Sigmoid colon (tissue), 7 donors: Measurements from ENCODE around the gene ATP2B3. TPM values are rescaled to one million over a fixed set of nuclear protein-coding genes. Genes with fewer than 3 reads are reported as not detected.

Experiments
- DNase-seq: peaks from one replicate; pipeline ENCODE4 v3.0.0-alpha.2; 2019
- H3K27ac ChIP-seq, 4 donors: fragments of 200-600 bp; sonication (generic); one replicate each; pipeline ENCODE4 v1.5.1; 2016 to 2019; ENCODE audit warnings: mild to moderate bottlenecking in 1 of 4
- H3K27me3 ChIP-seq, 3 donors: fragments of 200-600 bp; sonication (generic); one replicate each; pipeline ENCODE4 v1.5.1; 2019; ENCODE audit warnings: mild to moderate bottlenecking in 1 of 3
- H3K36me3 ChIP-seq, 4 donors: fragments of 200-600 bp; sonication (generic); one replicate each; pipeline ENCODE4 v1.5.1; 2016 to 2019
- H3K4me1 ChIP-seq, 4 donors: fragments of 200-600 bp; sonication (generic); one replicate each; pipeline ENCODE4 v1.5.1; 2017 to 2019
- H3K4me3 ChIP-seq, 4 donors: fragments of 200-600 bp; sonication (generic); one replicate each; pipeline ENCODE4 v1.5.1; 2017 to 2019; ENCODE audit warnings: mild to moderate bottlenecking in 2 of 4, moderate library complexity in 1 of 4
- H3K9me3 ChIP-seq, 4 donors: fragments of 200-600 bp in 3 of 4; sonication (generic) in 3 of 4; one replicate each; pipeline versions ENCODE4 v1.5.1 to v1.6.1; 2013 to 2019
- CTCF ChIP-seq, 4 experiments: fragments of 450-650 bp in 3 of 4; fragments of 200-600 bp in 1 of 4; IDR thresholded peaks; one replicate each; pipeline ENCODE4 v1.5.1; 2016 to 2019; ENCODE audit warnings: antibody characterized with exemption in 4 of 4, mild to moderate bottlenecking in 3 of 4, moderate library complexity in 2 of 4
- EP300 ChIP-seq, 4 donors: sonication (generic); formaldehyde crosslinking; IDR thresholded peaks; one replicate each; pipeline ENCODE4 v1.6.1; 2017; ENCODE audit warnings: antibody characterized with exemption in 4 of 4
- POLR2A ChIP-seq, 2 donors: fragments of 450-650 bp; IDR thresholded peaks; one replicate each; pipeline ENCODE4 v1.6.1; 2016; ENCODE audit warnings: antibody characterized with exemption in 2 of 2, mild to moderate bottlenecking in 2 of 2, moderate library complexity in 2 of 2
- POLR2AphosphoS5 ChIP-seq, 4 donors: sonication (generic); formaldehyde crosslinking; IDR thresholded peaks; one replicate each; pipeline ENCODE4 v1.6.1; 2017; ENCODE audit warnings: antibody characterized with exemption in 4 of 4
- WGBS, 2 donors: extraction: QIAGEN DNeasy Blood & Tissue Kit; methylation state at CpG; one replicate each; pipeline ENCODE4 v1.1.7; 2013; 5-methylcytosine and 5-hydroxymethylcytosine counted together
- intact Hi-C: fragments of 100-400 bp; cut with DNase I; formaldehyde crosslinking; loops from one replicate; pipeline ENCODE4 v1.15.1; 2023
- polyA plus RNA-seq, 3 donors: library from polyadenylated mRNA; stranded (reverse); fragments of 200-250 nt; gene quantifications; one replicate each; pipeline ENCODE4 v1.2.3, GENCODE V29; 2013
- total RNA-seq, 4 donors: library from RNA; depleted of rRNA; stranded (reverse); fragments of >200 nt; gene quantifications; one replicate each; pipeline ENCODE4 v1.1.0, GENCODE V29; 2016
- donor health status: healthy with polysubstance abuse.
- donor health status: Bipolar disorder and iron deficiency.
- donor health status: healthy.

ATP2B3 gene
- total and polyA plus RNA-seq, 7 donors, result under 0.01 to 0.95 (median 0.26) TPM; not detected in 2

- no peak for TF ChIP-seq CTCF (IDR thresholded peaks at IDR 0.05)
- no peak for TF ChIP-seq POLR2AphosphoS5 (IDR thresholded peaks at IDR 0.05)
- TF ChIP-seq EP300 (IDR thresholded peaks at IDR 0.05), result no peak
- no peak for TF ChIP-seq POLR2A (IDR thresholded peaks at IDR 0.05)
- intact Hi-C loops, result no loop called here
- 53 to 84% methylated on average over 14 of the region's 14 CpGs for WGBS, 2 donors
These were observed 63.4 kb downstream of the ATP2B3 start for GRCh38 chrX:153580700-153581386.

GRCh38 chrX:153582896-153583295 is 65.5 kb downstream of the ATP2B3 start:
- DNase-seq, result no peak
- no peak overlapping the region for H3K4me3 ChIP-seq
- no peak for TF ChIP-seq EP300 (IDR thresholded peaks at IDR 0.05)
- no peak for TF ChIP-seq CTCF (IDR thresholded peaks at IDR 0.05)
- TF ChIP-seq POLR2A (IDR thresholded peaks at IDR 0.05), result no peak
- no peak for TF ChIP-seq POLR2AphosphoS5 (IDR thresholded peaks at IDR 0.05)
- peaks cover 0 to 17% (median under 1%) of the 10 kb centered on the region in 4 donors for H3K36me3 ChIP-seq
- 6 to 26% methylated on average over 13 of the region's 13 CpGs for WGBS, 2 donors
- no peaks in the 10 kb centered on the region for H3K27me3 ChIP-seq
- no peak overlapping the region for H3K27ac ChIP-seq
- H3K4me1 ChIP-seq, result no peaks in the 10 kb centered on the region
- H3K9me3 ChIP-seq, result no peaks in the 10 kb centered on the region
- intact Hi-C loops, result no loop called here

More at GRCh38 chrX:153580700-153581386, 63.4 kb downstream of the ATP2B3 start:
- Histone ChIP-seq H3K9me3 (no peaks in the 10 kb centered on the region), H3K27me3 (no peaks in the 10 kb centered on the region), H3K4me3 (no peak overlapping the region), H3K4me1 (no peaks in the 10 kb centered on the region), H3K36me3 (no peaks in the 10 kb centered on the region), H3K27ac (no peak overlapping the region)
- DNase-seq, result no peak

DNA sequence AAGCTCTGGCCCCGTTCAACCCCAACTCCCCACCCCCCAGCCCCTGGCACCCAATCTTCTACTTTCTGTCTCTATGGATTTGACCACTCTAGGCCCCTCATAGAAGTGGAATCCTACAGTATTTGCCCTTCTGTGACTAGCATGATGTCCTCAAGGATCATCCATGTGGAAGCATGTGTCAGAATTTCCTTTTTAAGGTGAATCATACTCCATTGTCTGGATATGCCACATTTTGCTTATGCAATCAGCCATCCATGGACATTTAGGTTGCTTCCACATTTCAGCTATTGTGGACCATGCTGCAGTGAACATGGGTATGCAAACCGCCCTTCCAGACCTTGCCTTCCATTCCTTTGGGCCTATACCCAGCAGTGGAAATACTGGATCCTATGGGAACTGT is 66.0 kb downstream of the ATP2B3 start:
- H3K4me1 ChIP-seq, result no peaks in the 10 kb centered on the region
- intact Hi-C loops, result no loop called here
- H3K9me3 ChIP-seq, result no peaks in the 10 kb centered on the region
- H3K27ac ChIP-seq, result no peak overlapping the region
- DNase-seq, result no peak
- no peaks in the 10 kb centered on the region for H3K27me3 ChIP-seq
- WGBS, 2 donors, result 63 to 83% methylated on average over 2 of the region's 2 CpGs
- no peak for TF ChIP-seq EP300 (IDR thresholded peaks at IDR 0.05)
- no peak for TF ChIP-seq POLR2A (IDR thresholded peaks at IDR 0.05)
- no peak for TF ChIP-seq CTCF (IDR thresholded peaks at IDR 0.05)
- no peak for TF ChIP-seq POLR2AphosphoS5 (IDR thresholded peaks at IDR 0.05)
- H3K36me3 ChIP-seq, result peaks cover 0 to 22% (median 3%) of the 10 kb centered on the region in 4 donors
- H3K4me3 ChIP-seq, result no peak overlapping the region

DNA sequence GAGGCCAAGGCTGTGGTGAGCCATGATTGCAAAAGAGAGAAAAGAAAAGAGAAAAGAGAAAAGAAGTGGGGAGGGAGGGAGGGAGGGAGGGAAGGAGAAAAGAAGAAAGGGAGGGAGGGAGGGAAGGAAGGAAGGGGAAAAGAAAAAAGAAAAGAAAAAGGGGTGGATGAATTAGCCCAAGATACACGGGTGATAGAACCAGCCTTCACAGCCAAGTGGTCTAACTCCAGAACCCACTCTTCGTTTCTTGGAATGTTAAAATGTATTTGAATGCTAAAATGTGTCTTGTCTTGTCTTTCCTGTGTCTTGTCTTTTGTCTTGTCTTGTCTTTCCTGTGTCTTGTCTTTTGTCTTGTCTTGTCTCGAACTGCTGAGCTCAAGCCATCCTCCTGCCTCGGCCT is 68.4 kb downstream of the ATP2B3 start:
- intact Hi-C loops, result no loop called here
- Histone ChIP-seq H3K4me1 (no peaks in the 10 kb centered on the region), H3K9me3 (no peaks in the 10 kb centered on the region), H3K27ac (no peak overlapping the region), H3K36me3 (peaks cover 0 to 29% (median 3%) of the 10 kb centered on the region in 4 donors), H3K4me3 (no peak overlapping the region), H3K27me3 (no peaks in the 10 kb centered on the region)
- 88 to 94% methylated on average over 4 of the region's 4 CpGs for WGBS, 2 donors
- no peak for TF ChIP-seq EP300 (IDR thresholded peaks at IDR 0.05)
- no peak for TF ChIP-seq POLR2A (IDR thresholded peaks at IDR 0.05)
- no peak for TF ChIP-seq POLR2AphosphoS5 (IDR thresholded peaks at IDR 0.05)
- TF ChIP-seq CTCF (IDR thresholded peaks at IDR 0.05), result no peak
- no peak for DNase-seq

DNA sequence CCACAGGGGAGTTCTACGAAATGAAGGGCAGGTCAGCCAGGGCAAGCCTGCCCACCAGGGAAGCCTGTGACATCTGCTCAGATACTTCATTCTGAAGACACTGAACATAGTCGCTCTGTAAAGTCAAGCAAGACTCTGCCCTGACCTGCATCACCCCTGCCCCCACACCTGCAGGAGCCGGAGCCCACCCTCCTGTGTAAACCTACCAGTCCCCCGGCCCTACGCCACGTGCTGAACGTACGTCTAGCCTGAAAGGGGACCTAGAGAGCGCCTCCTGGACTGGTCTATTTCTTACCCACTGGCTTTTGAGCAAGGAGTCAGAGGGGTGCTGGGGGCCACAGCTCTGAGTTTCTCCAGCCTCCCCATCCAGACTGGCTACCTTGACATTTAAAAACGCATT is 69.9 kb downstream of the ATP2B3 start:
- 98 to 99% methylated on average over 10 of the region's 10 CpGs for WGBS, 2 donors
- intact Hi-C loops, result no loop called here
- TF ChIP-seq CTCF (IDR thresholded peaks at IDR 0.05), result no peak
- TF ChIP-seq POLR2AphosphoS5 (IDR thresholded peaks at IDR 0.05), result no peak
- no peak for TF ChIP-seq EP300 (IDR thresholded peaks at IDR 0.05)
- TF ChIP-seq POLR2A (IDR thresholded peaks at IDR 0.05), result no peak
- DNase-seq, result no peak
- no peak overlapping the region for H3K27ac ChIP-seq
- H3K27me3 ChIP-seq, result no peaks in the 10 kb centered on the region
- H3K36me3 ChIP-seq, result peaks cover 0 to 36% (median 6%) of the 10 kb centered on the region in 4 donors
- H3K4me3 ChIP-seq, result no peak overlapping the region
- H3K4me1 ChIP-seq, result no peaks in the 10 kb centered on the region
- H3K9me3 ChIP-seq, result no peaks in the 10 kb centered on the region
